HepG2 (cell line): Measurements from ENCODE around the gene DCDC2C. TPM values are rescaled to one million over a fixed set of nuclear protein-coding genes. Genes with fewer than 3 reads are reported as not detected.
A peak's percentile ranks its signal among the peaks of the same experiment; 100 is the strongest.

Source experiments
- ATAC-seq: fragments of 200-7000 bp; cut with Tn5 transposase; 3 replicates; pipeline ENCODE4 v1.9.1; 2020; ENCODE audit warnings: mild to moderate bottlenecking, moderate library complexity
- BruUV-seq: library from RNA; stranded (reverse); fragments of 400-500 nt; replicated peaks from 2 replicates; lab custom pipeline; 2021; lab: Mats Ljungman, UMichigan
- CTCF ChIA-PET: fragments of 300-600 bp; formaldehyde crosslinking; extraction: SDS; loops from one replicate; lab custom pipeline; 2021; ENCODE audit warnings: low total read pairs, inconsistent platforms, low intra/inter-chr PET ratio; lab: Yijun Ruan, JAX
- POLR2A ChIA-PET: fragments of 350-600 bp; sonication (Branson Sonifier 250); formaldehyde crosslinking; loops from one replicate; lab custom pipeline; 2020; ENCODE audit warnings: antibody characterized with exemption, inconsistent platforms; lab: Yijun Ruan, JAX
- DNase-seq: peaks from one replicate; pipeline ENCODE4 v3.0.0-alpha.2; 2015; ENCODE audit warnings: low spot score
- FAIRE-seq: peaks from 3 replicates; lab custom pipeline; 2011; peaks lifted over from hg19 to GRCh38; lab: Jason Lieb, UNC
- H2AFZ ChIP-seq: one replicate; pipeline ENCODE4 v1.6.1; 2011; ENCODE audit warnings: low read length, inconsistent platforms
- H3K27ac ChIP-seq: fragments of 300-600 bp; 3 replicates; pipeline ENCODE4 v1.8.0; 2011; ENCODE audit warnings: mixed run types, mild to moderate bottlenecking, mixed read lengths, low read length, inconsistent platforms; ENCODE audit not compliant: insufficient read depth; ENCODE audit errors: extremely low read length
- H3K27me3 ChIP-seq, 2 experiments: fragments of 200-600 bp in 1 of 2; 2 replicates in 1 of 2; 3 replicates in 1 of 2; pipeline versions ENCODE4 v1.6.0 to v1.8.0; 2011; ENCODE audit warnings: low read length in 2 of 2, mild to moderate bottlenecking in 2 of 2, moderate library complexity in 2 of 2, inconsistent platforms in 1 of 2; ENCODE audit not compliant: insufficient read depth in 2 of 2, control insufficient read depth in 1 of 2
- H3K36me3 ChIP-seq, 2 experiments: fragments of 200-600 bp in 1 of 2; replicated peaks in 1 of 2; 2 replicates in 1 of 2; 3 replicates in 1 of 2; pipeline versions ENCODE4 v1.5.1 to v1.8.0; 2011; ENCODE audit warnings: low read length in 2 of 2, inconsistent platforms in 1 of 2; ENCODE audit not compliant: insufficient read depth in 2 of 2, control insufficient read depth in 1 of 2
- H3K4me1 ChIP-seq: 2 replicates; pipeline ENCODE4 v1.5.1; 2012; ENCODE audit warnings: low read length, inconsistent platforms; ENCODE audit not compliant: insufficient read depth
- H3K4me2 ChIP-seq: 2 replicates; pipeline ENCODE4 v1.6.0; 2011; ENCODE audit warnings: low read depth, low read length, inconsistent platforms
- H3K4me3 ChIP-seq, 3 experiments: fragments of 200-600 bp in 1 of 3; sonication (generic), shearing (Covaris generic) in 1 of 3; replicated peaks in 1 of 3; 2 replicates each; pipeline ENCODE4 v1.5.1; 2011 to 2016; ENCODE audit warnings: low read length in 3 of 3, inconsistent platforms in 2 of 3, low read depth in 2 of 3, mild to moderate bottlenecking in 2 of 3, control low read depth in 1 of 3, mixed read lengths in 1 of 3; ENCODE audit not compliant: insufficient read depth in 1 of 3
- H3K79me2 ChIP-seq: one replicate; pipeline ENCODE4 v1.6.1; 2011; ENCODE audit warnings: low read length, inconsistent platforms; ENCODE audit not compliant: insufficient read depth
- H3K9ac ChIP-seq: 2 replicates; pipeline ENCODE4 v1.6.0; 2011; ENCODE audit warnings: mild to moderate bottlenecking, low read depth, low read length, inconsistent platforms; ENCODE audit not compliant: insufficient read depth
- H3K9me3 ChIP-seq: 2 replicates; pipeline ENCODE4 v1.5.1; 2012; ENCODE audit warnings: mild to moderate bottlenecking, low read length
- H4K20me1 ChIP-seq: 2 replicates; pipeline ENCODE4 v1.6.0; 2011; ENCODE audit warnings: inconsistent platforms, mild to moderate bottlenecking, low read length, moderate library complexity; ENCODE audit not compliant: insufficient read depth
- ATF7 ChIP-seq, 2 experiments: fragments of 450-650 bp in 1 of 2; sonication (generic) in 1 of 2; formaldehyde crosslinking in 1 of 2; IDR thresholded peaks; 2 replicates each; pipeline versions ENCODE4 v1.4.0 to v1.6.1; 2016 to 2020; ENCODE audit warnings: antibody characterized with exemption in 1 of 2, mild to moderate bottlenecking in 1 of 2, missing genetic modification reagents in 1 of 2
- CREB1 ChIP-seq, 2 experiments: fragments of 450-650 bp in 1 of 2; IDR thresholded peaks; 2 replicates each; pipeline ENCODE4 v1.6.1; 2016 to 2017; ENCODE audit warnings: control low read depth in 1 of 2, mild to moderate bottlenecking in 1 of 2, missing compliant biosample characterization in 1 of 2, missing genetic modification characterization in 1 of 2
- WGBS: methylation state at CpG from one replicate; pipeline ENCODE4 v1.1.6; 2017; ENCODE audit warnings: low lambda C conversion rate; 5-methylcytosine and 5-hydroxymethylcytosine counted together
- in situ Hi-C: cut with HindIII; loops from 2 replicates; pipeline ENCODE4 v1.10.0; 2017; ENCODE audit warnings: low pct_unique_long_range_greater_than_20kb; ENCODE audit not compliant: extremely low pct_ligation_motif_present
- intact Hi-C: fragments of 100-400 bp; cut with micrococcal nuclease; formaldehyde crosslinking; loops from one replicate; pipeline ENCODE4 v1.10.0; 2022; ENCODE audit not compliant: unreplicated experiment
- polyA plus RNA-seq, 8 experiments: library from polyadenylated mRNA; depleted of rRNA in 3 of 8; stranded (reverse) in 7 of 8; unstranded in 1 of 8; fragments of >200 nt; fragmentation: Illumina TruSeq in 4 of 8; extraction: Trizol in 4 of 8; gene quantifications; 2 replicates each; pipeline versions ENCODE4 v1.2.1 to v1.2.3, GENCODE V29; 2011 to 2016; ENCODE audit warnings: low read depth in 4 of 8, missing spikeins in 1 of 8, mixed read lengths in 1 of 8; ENCODE audit not compliant: insufficient read depth in 1 of 8
- total RNA-seq, 5 experiments: library from RNA; depleted of rRNA; stranded (reverse); fragments of >200 nt; fragmentation: Illumina TruSeq; extraction: Trizol; gene quantifications; 2 replicates each; pipeline ENCODE4 v1.2.3, GENCODE V29; 2016; ENCODE audit warnings: low read depth in 1 of 5
- TF ChIP-seq, protein P1 (sequence below): IDR thresholded peaks from 2 replicates; pipeline ENCODE4 v1.6.1; 2016; ENCODE audit warnings: low read depth
- TF ChIP-seq, protein P2 (sequence below): IDR thresholded peaks from 2 replicates; pipeline ENCODE4 v1.6.1; 2016; ENCODE audit warnings: low read depth, missing genetic modification reagents, missing compliant biosample characterization

The DCDC2C gene
- total and polyA plus RNA-seq, 2 of the 13 experiments (the other 11 are each of a cell fraction or from before 2014, with no cell fraction given), result not detected

DNA sequence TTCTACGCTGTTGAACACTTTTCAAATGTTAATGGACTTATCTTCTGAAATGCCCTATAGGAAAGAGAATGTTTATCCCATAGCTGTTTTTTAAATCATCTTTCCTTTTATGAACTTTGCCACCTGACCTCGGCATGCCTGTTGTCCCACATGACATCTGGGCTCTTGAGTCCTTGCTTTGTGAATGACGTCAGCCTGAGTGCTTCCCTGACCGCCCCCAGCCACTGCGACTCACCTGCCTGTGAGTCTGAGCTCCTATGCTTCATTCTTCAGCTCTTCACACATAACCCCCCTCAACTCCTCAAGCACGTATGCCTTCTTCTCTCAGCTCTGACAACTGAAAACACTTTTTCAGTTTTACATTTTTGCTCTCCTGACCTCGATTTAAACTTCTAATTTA lies 166.8 kb downstream of the DCDC2C start:
- no peak for FAIRE-seq
- in situ Hi-C loops, result no loop called here

More for the DNA sequence above, 166.8 kb downstream of the DCDC2C start:
- TF ChIP-seq CREB1 (IDR thresholded peaks at IDR 0.05), result peak; percentile 85
- no peak for TF ChIP-seq CREB1 (CRISPR knock-in tag; IDR thresholded peaks at IDR 0.05)
- TF ChIP-seq, protein P1, sequence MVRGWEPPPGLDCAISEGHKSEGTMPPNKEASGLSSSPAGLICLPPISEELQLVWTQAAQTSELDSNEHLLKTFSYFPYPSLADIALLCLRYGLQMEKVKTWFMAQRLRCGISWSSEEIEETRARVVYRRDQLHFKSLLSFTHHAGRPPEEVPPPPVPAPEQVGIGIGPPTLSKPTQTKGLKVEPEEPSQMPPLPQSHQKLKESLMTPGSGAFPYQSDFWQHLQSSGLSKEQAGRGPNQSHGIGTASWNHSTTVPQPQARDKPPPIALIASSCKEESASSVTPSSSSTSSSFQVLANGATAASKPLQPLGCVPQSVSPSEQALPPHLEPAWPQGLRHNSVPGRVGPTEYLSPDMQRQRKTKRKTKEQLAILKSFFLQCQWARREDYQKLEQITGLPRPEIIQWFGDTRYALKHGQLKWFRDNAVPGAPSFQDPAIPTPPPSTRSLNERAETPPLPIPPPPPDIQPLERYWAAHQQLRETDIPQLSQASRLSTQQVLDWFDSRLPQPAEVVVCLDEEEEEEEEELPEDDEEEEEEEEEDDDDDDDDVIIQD, result no peak
- peak; percentile 87 for TF ChIP-seq ATF7 (IDR thresholded peaks at IDR 0.05)
- no peak for TF ChIP-seq ATF7 (CRISPR knock-in tag; IDR thresholded peaks at IDR 0.05)
- TF ChIP-seq, protein P2, sequence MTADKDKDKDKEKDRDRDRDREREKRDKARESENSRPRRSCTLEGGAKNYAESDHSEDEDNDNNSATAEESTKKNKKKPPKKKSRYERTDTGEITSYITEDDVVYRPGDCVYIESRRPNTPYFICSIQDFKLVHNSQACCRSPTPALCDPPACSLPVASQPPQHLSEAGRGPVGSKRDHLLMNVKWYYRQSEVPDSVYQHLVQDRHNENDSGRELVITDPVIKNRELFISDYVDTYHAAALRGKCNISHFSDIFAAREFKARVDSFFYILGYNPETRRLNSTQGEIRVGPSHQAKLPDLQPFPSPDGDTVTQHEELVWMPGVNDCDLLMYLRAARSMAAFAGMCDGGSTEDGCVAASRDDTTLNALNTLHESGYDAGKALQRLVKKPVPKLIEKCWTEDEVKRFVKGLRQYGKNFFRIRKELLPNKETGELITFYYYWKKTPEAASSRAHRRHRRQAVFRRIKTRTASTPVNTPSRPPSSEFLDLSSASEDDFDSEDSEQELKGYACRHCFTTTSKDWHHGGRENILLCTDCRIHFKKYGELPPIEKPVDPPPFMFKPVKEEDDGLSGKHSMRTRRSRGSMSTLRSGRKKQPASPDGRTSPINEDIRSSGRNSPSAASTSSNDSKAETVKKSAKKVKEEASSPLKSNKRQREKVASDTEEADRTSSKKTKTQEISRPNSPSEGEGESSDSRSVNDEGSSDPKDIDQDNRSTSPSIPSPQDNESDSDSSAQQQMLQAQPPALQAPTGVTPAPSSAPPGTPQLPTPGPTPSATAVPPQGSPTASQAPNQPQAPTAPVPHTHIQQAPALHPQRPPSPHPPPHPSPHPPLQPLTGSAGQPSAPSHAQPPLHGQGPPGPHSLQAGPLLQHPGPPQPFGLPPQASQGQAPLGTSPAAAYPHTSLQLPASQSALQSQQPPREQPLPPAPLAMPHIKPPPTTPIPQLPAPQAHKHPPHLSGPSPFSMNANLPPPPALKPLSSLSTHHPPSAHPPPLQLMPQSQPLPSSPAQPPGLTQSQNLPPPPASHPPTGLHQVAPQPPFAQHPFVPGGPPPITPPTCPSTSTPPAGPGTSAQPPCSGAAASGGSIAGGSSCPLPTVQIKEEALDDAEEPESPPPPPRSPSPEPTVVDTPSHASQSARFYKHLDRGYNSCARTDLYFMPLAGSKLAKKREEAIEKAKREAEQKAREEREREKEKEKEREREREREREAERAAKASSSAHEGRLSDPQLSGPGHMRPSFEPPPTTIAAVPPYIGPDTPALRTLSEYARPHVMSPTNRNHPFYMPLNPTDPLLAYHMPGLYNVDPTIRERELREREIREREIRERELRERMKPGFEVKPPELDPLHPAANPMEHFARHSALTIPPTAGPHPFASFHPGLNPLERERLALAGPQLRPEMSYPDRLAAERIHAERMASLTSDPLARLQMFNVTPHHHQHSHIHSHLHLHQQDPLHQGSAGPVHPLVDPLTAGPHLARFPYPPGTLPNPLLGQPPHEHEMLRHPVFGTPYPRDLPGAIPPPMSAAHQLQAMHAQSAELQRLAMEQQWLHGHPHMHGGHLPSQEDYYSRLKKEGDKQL, result no peak
- TF ChIP-seq, all 625 proteins: peak for 2
- no peak for ATAC-seq
- H3K9ac ChIP-seq, result no peak overlapping the region
- intact Hi-C loops, result no loop called here
- no peaks in the 10 kb centered on the region for H3K36me3 ChIP-seq
- no peak overlapping the region for H2AFZ ChIP-seq
- no peaks in the 10 kb centered on the region for H4K20me1 ChIP-seq
- DNase-seq, result no peak
- 22% methylated on average over 7 of the region's 7 CpGs for WGBS
- no peak overlapping the region for H3K4me2 ChIP-seq
- ChIA-PET CTCF (no interaction called here), POLR2A (no interaction called here)
- no peak overlapping the region for H3K27ac ChIP-seq
- H3K4me3 ChIP-seq, result no peak overlapping the region
- H3K27me3 ChIP-seq, result peaks cover 0 to 14% of the 10 kb centered on the region in 2 experiments; a peak in 2 of 5 replicates
- no peaks in the 10 kb centered on the region for H3K4me1 ChIP-seq
- H3K9me3 ChIP-seq, result no peaks in the 10 kb centered on the region
- no TSS peak for BruUV-seq
- no peaks in the 10 kb centered on the region for H3K79me2 ChIP-seq
